Astrocyte (in vitro differentiated cells and primary cell): ENCODE results near the gene OBSL1.

Experiments
- CTCF ChIP-seq: IDR thresholded peaks from 2 replicates; pipeline ENCODE4 v1.5.1; 2011; ENCODE audit warnings: low read depth, mild to moderate bottlenecking, inconsistent platforms, low read length, moderate library complexity; ENCODE audit not compliant: insufficient read depth
- EZH2 ChIP-seq: IDR thresholded peaks from 2 replicates; pipeline ENCODE4 v1.6.1; 2012; ENCODE audit warnings: mild to moderate bottlenecking, low read length, inconsistent platforms; ENCODE audit not compliant: insufficient read depth

DNA sequence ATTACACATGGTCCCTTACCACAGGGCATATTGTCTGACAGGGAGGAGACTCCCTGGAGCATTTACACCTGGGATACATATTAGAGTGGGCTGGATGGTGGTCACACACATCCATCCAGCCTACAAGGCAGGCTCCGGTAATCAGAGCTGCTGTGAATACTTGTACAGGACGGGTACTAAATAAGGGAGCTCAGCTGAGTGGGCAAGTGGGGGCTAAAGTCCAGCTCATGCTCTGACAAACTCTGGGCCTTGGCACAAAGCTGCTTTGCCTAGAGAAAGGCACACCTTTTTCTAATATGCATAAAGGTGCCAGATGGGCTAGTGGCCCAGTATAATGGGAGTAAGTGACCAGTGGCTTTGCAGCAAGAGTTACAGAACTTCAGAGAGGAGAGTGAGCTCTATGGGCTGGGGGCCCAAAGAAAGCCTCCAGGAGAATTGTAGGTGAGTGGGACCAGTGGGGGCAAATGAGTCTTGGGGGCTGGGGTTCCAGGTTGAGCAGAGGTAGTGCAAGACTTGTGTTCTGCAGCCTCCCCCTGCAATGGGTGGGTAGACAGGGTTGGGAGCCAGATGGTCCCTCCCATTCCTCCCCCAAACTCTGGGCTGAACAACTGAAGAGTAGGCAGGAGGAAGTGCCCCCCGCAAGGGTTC is 25.9 kb downstream of the OBSL1 start:
- TF ChIP-seq CTCF (no peak), EZH2 (no peak)
